ENCODE results near the gene CCDC15. TPM values are rescaled to one million over a fixed set of nuclear protein-coding genes. Genes with fewer than 3 reads are reported as not detected.

The CCDC15 gene
- total RNA-seq, 1 donor from 2014 or later, result 3.2 TPM

- DNase-seq (ENCODE audit: extremely low spot score, unreplicated experiment), result no peak
- peaks cover 57% of the 10 kb centered on the region for H3K27me3 Mint-ChIP-seq
- no peak overlapping the region for H3K27ac Mint-ChIP-seq
- no peak overlapping the region for H3K4me3 Mint-ChIP-seq
- no peaks in the 10 kb centered on the region for H3K9me3 Mint-ChIP-seq
- no peaks in the 10 kb centered on the region for H3K4me1 Mint-ChIP-seq (ENCODE audit: unreplicated experiment)
- no peaks in the 10 kb centered on the region for H3K36me3 Mint-ChIP-seq
- no peak for TF ChIP-seq CTCF (conservative IDR thresholded peaks at IDR 0.05)
These were observed 30.7 kb upstream of the CCDC15 start for GRCh38 chr11:124923296-124923695.

GRCh38 chr11:124928942-124929665 is 24.9 kb upstream of the CCDC15 start:
- no peak for DNase-seq (ENCODE audit: extremely low spot score, unreplicated experiment)
- H3K27ac Mint-ChIP-seq, result no peak overlapping the region
- no peak for TF ChIP-seq CTCF (conservative IDR thresholded peaks at IDR 0.05)
- H3K36me3 Mint-ChIP-seq, result no peaks in the 10 kb centered on the region
- no peaks in the 10 kb centered on the region for H3K4me1 Mint-ChIP-seq (ENCODE audit: unreplicated experiment)
- H3K27me3 Mint-ChIP-seq, result peaks cover 15% of the 10 kb centered on the region
- H3K4me3 Mint-ChIP-seq, result no peak overlapping the region
- no peaks in the 10 kb centered on the region for H3K9me3 Mint-ChIP-seq

DNA sequence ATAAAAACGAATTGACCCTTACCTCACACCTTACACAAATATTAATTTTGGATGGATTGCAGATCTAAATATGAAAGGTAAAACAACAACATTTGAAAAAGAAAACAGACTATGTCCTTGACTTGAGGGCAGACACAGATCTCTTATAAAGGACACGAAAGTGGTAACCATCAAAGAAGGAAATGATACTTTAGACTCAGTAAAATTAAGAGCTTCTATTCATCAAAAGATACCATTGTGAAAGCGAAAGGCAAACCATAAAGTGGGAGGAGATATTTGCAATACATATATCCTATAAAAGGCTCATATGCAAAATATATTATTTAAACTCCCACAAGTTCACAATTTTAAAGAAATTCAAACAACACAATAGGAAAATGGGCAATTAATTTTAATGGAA is 23.2 kb upstream of the CCDC15 start:
- no peaks in the 10 kb centered on the region for H3K4me1 Mint-ChIP-seq (ENCODE audit: unreplicated experiment)
- H3K27me3 Mint-ChIP-seq, result peaks cover 7% of the 10 kb centered on the region
- DNase-seq (ENCODE audit: extremely low spot score, unreplicated experiment), result no peak
- H3K36me3 Mint-ChIP-seq, result no peaks in the 10 kb centered on the region
- TF ChIP-seq CTCF (conservative IDR thresholded peaks at IDR 0.05), result no peak
- no peak overlapping the region for H3K27ac Mint-ChIP-seq
- H3K9me3 Mint-ChIP-seq, result no peaks in the 10 kb centered on the region
- no peak overlapping the region for H3K4me3 Mint-ChIP-seq

DNA sequence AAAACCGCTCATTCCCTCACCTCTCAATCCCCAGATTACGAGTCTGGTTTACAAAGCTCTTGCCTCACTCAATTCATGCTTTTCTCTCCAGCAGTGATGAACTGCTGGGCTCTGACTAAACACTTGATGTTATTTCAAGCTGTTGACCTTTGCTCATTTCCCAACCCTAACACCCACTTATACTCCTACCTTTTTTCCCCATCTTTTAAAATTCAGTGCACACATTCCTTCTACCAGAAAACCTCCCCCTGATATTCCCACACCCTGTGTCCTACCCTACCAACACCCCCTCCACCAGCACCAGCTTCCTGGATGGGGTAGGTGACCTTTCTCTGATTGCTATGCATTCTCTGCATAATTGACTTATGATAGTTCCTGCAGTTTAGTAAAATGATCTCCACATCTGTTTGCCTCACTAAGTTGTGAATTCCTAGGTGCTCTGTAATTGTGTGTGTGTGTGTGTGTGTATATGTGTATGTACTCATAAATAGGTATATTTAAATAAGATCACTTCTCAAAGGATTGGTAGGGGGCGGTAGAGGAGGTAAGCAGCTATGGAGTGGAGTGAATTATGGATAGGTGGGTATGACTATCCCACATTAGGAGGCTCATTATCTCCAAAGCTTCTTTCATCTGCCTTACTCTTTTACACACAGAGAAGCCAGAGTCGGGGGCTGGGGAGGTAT is 19.0 kb upstream of the CCDC15 start:
- TF ChIP-seq CTCF (conservative IDR thresholded peaks at IDR 0.05), result peak; percentile 32
- Mint-ChIP-seq H3K4me3 (no peak overlapping the region), H3K36me3 (no peaks in the 10 kb centered on the region), H3K27me3 (peaks cover 13% of the 10 kb centered on the region), H3K27ac (no peak overlapping the region), H3K4me1 (ENCODE audit: unreplicated experiment) (peaks cover 1% of the 10 kb centered on the region), H3K9me3 (no peaks in the 10 kb centered on the region)
- no peak for DNase-seq (ENCODE audit: extremely low spot score, unreplicated experiment)

DNA sequence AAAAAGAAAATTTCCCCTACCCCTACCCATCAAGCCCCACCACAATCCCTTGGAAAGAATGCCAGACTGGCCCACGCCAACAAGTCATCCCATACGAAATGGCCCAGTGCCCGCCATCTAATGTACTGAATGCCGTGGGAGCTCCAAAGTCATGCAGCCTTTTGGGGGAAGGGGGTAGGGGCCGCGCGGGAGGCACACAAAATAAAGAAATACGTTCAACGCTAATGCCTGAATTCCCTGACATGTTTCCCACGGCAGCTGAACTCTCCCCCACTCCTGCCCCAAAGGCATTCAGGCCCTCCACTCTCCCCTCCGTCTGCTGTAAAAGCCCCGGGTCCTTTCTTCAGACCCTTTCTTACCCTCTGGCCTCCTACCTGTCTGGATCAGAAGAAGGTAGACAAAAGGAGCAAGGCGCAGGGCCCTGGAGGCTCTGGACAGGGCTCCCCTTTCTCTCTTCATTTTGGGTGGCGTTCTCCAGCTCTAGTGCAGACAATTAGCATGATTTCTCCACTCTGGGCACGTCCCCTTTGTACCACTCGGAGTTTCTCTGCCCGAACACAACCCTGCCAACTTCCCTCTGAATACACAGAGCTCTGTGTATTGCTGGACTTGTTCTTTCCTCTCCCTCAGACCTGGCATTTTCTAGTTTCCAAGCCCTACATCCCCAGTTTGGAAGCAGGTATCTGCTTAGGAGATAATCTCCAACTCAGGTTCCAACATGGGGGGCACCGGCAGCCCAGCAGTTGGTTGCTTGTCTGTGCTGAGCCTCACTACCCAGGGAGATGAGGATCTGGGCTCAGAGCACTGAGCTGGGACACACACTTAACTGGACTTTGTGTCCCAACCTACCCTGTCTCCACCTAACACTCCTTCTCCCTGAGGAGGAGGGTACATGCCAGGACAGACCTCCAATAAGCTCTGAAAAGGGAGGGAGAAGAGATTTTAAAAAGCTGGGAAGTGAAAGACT is 18.2 kb upstream of the CCDC15 start, which contains the start of gene HEPACAM:
Gene HEPACAM, minus strand, starts transcription at position 500 of the 967 bp plus-strand sequence. Its CDS starts 41 bp downstream, at position 459.
- H3K36me3 Mint-ChIP-seq, result no peaks in the 10 kb centered on the region
- H3K4me3 Mint-ChIP-seq, result no peak within 1 kb of the TSS
- TF ChIP-seq CTCF (conservative IDR thresholded peaks at IDR 0.05), result no peak
- H3K27me3 Mint-ChIP-seq, result peaks cover 13% of the 10 kb centered on the region
- no peak within 1 kb of the TSS for H3K27ac Mint-ChIP-seq
- DNase-seq (ENCODE audit: extremely low spot score, unreplicated experiment), result no peak
- H3K4me1 Mint-ChIP-seq (ENCODE audit: unreplicated experiment), result peaks cover 7% of the 10 kb centered on the region
- no peaks in the 10 kb centered on the region for H3K9me3 Mint-ChIP-seq

Measured in type B pancreatic cell (in vitro differentiated cells).